HG02870 (cell line): ENCODE data around the gene PCDHB16.
"Not testable (repeated sequence)": the region's sequence is repeated elsewhere in the genome, so short reads cannot be mapped to it uniquely, and the experiment has no call there.

Experiments used
- ATAC-seq: cut with Tn5 transposase; IDR thresholded peaks from one replicate; pipeline ENCODE4 v1.9.1; 2021; ENCODE audit warnings: mild to moderate bottlenecking, moderate library complexity; ENCODE audit not compliant: unreplicated experiment

Gene PCDHB16

DNA sequence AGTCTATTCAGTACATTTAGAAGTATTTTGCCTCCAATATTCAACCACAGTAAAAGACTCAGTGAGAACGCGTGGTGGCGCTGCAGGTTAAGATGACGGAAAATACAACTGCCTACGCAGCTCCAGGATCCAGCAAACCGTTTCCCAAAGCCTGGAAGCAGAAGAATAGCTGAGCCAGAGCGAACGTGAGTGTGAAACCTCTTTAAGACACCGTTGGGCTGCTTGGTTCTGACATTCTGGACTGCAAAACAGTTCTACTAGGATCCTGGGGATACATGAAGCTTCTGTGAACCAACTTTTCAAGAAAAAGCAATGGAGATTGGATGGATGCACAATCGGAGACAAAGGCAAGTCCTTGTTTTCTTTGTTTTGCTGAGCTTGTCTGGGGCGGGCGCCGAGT lies at the start of gene PCDHB16:
Gene PCDHB16, plus strand, starts transcription at position 140 of the 400 bp plus-strand sequence. Its CDS starts 173 bp downstream, at position 313.
- no peak for ATAC-seq

DNA sequence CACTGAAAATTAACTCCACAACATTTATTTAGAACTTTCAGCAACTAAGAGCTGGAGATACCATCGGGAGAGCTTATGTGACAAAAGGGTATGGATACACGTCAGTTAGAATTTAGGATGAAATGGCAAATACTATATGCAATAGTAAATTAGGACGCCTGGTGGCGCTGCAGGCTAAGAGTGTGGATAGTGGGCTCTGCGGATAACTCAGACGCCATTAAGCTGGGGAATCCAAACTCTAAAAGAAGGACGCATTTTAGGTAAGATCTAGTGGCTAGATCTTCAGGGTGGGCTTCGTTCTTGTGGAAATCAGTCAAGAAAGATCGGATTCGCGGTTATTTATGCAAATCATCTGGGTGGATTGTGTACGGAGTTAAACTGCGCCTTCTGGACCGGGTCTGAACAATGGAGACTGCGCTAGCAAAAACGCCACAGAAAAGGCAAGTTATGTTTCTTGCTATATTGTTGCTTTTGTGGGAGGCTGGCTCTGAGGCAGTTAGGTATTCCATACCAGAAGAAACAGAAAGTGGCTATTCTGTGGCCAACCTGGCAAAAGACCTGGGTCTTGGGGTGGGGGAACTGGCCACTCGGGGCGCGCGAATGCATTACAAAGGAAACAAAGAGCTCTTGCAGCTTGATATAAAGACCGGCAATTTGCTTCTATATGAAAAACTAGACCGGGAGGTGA lies 47.0 kb upstream of the PCDHB16 start, which contains the start of gene PCDHB5:
Gene PCDHB5, plus strand, starts transcription at position 177 of the 688 bp plus-strand sequence. Its CDS starts 229 bp downstream, at position 406.
- ATAC-seq, result no peak

DNA sequence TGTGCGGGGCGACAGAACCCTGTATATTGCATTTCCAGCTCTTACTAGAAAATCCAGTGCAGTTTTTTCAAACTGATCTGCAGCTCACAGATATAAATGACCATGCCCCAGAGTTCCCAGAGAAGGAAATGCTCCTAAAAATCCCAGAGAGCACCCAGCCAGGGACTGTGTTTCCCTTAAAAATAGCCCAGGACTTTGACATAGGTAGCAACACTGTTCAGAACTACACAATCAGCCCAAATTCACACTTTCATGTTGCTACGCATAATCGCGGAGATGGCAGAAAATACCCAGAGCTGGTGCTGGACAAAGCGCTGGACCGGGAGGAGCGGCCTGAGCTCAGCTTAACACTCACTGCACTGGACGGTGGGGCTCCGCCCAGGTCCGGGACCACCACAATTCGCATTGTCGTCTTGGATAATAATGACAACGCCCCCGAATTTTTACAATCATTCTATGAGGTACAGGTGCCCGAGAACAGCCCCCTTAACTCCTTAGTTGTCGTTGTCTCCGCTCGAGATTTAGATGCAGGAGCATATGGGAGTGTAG lies 46.4 kb upstream of the PCDHB16 start:
- ATAC-seq, result no peak

DNA sequence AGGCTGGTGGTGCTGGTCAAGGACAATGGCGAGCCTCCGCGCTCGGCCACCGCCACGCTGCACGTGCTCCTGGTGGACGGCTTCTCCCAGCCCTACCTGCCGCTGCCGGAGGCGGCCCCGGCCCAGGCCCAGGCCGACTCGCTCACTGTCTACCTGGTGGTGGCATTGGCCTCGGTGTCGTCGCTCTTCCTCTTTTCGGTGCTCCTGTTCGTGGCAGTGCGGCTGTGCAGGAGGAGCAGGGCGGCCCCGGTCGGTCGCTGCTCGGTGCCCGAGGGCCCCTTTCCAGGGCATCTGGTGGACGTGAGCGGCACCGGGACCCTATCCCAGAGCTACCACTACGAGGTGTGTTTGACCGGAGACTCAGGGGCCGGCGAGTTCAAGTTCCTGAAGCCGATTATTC lies 44.8 kb upstream of the PCDHB16 start:
- ATAC-seq, result not testable (repeated sequence)

DNA sequence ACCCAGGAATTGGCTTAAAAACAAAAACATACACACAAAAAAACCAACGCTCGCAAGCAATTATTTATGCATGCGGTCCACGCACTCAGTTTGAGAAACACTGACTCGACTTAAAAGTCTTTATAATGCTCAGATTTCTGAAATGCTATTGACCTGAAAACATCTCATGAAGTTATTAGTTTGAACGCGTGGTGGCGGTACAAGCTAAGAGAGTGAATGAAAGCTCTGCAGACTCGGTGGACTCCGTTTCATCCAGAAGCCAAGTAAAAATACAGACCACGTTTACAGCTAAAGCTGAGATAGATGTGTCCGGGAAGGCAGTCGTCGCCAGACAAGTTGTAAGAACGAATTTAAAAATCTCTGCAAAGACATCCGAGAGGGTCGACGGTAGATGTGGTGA lies 32.4 kb upstream of the PCDHB16 start, which contains the start of gene PCDHB6:
Gene PCDHB6, plus strand, starts transcription at position 246 of the 400 bp plus-strand sequence. CDS start 201 bp downstream, outside the sequence.
- no peak for ATAC-seq

DNA sequence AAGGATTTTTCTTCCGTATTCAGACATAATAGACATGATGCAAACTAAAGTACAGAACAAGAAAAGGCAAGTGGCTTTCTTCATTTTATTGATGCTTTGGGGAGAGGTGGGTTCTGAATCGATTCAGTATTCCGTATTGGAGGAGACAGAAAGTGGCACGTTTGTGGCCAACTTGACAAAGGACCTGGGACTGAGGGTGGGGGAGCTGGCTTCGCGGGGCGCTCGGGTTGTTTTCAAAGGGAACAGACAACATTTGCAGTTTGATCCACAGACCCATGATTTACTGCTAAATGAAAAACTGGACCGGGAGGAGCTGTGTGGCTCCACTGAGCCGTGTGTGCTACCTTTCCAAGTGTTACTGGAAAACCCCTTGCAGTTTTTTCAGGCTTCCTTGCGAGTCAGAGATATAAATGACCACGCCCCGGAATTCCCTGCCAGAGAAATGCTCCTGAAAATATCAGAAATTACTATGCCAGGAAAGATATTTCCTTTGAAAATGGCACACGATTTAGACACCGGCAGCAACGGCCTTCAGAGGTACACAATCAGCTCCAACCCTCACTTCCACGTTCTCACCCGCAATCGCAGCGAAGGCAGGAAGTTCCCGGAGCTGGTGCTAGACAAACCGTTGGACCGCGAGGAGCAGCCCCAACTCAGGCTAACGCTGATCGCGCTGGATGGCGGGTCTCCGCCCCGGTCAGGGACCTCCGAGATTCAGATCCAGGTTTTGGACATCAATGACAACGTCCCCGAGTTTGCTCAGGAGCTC lies 31.8 kb upstream of the PCDHB16 start:
- no peak for ATAC-seq

DNA sequence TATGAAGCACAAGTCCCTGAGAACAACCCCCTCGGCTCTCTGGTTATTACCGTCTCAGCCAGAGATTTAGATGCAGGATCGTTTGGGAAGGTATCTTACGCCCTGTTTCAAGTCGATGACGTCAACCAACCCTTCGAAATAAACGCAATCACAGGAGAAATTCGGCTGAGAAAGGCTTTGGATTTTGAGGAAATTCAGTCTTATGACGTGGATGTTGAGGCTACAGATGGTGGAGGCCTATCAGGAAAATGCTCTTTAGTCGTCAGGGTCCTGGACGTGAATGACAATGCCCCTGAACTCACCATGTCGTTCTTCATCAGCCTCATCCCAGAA lies 31.2 kb upstream of the PCDHB16 start:
- no peak for ATAC-seq

DNA sequence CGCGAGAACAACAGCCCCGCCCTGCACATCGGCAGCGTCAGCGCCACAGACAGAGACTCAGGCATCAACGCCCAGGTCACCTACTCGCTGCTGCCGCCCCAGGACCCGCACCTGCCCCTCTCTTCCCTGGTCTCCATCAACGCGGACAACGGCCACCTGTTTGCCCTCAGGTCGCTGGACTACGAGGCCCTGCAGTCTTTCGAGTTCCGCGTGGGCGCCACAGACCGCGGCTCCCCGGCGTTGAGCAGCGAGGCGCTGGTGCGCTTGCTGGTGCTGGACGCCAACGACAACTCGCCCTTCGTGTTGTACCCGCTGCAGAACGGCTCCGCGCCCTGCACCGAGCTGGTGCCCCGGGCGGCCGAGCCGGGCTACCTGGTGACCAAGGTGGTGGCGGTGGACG lies 30.6 kb upstream of the PCDHB16 start:
- ATAC-seq, result not testable (repeated sequence)

DNA sequence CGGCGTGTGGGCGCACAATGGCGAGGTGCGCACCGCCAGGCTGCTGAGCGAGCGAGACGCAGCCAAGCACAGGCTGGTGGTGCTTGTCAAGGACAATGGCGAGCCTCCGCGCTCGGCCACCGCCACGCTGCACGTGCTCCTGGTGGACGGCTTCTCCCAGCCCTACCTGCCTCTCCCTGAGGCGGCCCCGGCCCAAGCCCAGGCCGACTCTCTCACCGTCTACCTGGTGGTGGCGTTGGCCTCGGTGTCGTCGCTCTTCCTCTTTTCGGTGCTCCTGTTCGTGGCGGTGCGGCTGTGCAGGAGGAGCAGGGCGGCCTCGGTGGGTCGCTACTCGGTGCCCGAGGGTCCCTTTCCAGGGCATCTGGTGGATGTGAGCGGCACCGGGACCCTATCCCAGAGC lies 30.1 kb upstream of the PCDHB16 start:
- ATAC-seq, result not testable (repeated sequence)

DNA sequence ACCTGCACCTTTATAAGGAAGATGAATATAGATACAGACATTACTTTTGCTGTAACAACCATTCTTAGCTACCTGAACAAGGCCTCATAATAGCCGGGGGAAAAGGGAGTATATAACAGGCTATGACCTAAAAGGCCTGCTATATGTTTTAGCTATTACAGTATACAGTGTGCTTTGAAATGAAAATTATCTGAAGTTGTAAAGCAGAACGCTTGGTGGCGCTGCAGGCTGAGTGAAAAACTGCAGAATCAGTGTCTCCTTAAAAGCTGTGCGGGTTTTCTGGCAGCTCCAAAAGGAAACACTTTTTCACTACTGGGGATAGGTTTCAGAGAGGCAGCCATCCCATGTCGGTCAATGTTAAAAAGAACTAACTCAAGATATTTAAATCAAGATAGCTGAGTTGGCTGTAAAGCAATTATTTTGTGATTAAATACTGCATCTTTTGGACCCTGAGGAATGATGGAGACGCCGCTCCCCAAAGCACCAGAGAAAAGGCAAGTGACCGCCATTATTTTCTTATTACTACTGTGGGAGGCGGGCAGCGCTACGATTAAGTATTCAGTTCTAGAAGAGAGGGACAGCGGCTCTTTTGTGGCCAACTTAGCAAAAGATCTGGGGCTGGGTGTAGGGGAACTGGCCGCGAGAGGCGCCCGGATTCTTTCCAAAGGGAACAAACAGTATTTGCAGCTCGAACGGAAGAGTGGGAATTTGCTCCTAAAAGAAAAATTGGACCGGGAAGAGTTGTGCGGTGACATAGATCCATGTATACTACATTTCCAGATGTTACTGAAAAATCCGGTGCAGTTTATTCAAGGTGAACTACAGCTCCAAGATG lies 26.4 kb upstream of the PCDHB16 start:
- no peak for ATAC-seq

DNA sequence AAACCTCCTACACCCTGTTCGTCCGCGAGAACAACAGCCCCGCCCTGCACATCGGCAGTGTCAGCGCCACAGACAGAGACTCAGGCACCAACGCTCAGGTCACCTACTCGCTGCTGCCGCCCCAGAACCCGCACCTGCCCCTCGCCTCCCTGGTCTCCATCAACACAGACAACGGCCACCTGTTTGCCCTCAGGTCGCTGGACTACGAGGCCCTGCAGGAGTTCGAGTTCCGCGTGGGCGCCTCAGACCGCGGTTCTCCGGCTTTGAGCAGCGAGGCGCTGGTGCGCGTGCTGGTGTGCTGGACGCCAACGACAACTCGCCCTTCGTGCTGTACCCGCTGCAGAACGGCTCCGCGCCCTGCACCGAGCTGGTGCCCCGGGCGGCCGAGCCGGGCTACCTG lies 24.8 kb upstream of the PCDHB16 start:
- ATAC-seq, result not testable (repeated sequence)

DNA sequence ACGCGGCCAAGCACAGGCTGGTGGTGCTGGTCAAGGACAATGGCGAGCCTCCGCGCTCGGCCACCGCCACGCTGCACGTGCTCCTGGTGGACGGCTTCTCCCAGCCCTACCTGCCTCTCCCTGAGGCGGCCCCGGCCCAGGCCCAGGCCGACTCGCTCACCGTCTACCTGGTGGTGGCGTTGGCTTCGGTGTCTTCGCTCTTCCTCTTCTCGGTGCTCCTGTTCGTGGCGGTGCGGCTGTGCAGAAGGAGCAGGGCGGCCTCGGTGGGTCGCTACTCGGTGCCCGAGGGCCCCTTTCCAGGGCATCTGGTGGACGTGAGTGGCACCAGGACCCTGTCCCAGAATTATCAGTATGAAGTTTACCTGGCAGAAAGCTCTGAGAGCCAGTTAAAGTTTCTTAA lies 24.3 kb upstream of the PCDHB16 start:
- ATAC-seq, result not testable (repeated sequence)

DNA sequence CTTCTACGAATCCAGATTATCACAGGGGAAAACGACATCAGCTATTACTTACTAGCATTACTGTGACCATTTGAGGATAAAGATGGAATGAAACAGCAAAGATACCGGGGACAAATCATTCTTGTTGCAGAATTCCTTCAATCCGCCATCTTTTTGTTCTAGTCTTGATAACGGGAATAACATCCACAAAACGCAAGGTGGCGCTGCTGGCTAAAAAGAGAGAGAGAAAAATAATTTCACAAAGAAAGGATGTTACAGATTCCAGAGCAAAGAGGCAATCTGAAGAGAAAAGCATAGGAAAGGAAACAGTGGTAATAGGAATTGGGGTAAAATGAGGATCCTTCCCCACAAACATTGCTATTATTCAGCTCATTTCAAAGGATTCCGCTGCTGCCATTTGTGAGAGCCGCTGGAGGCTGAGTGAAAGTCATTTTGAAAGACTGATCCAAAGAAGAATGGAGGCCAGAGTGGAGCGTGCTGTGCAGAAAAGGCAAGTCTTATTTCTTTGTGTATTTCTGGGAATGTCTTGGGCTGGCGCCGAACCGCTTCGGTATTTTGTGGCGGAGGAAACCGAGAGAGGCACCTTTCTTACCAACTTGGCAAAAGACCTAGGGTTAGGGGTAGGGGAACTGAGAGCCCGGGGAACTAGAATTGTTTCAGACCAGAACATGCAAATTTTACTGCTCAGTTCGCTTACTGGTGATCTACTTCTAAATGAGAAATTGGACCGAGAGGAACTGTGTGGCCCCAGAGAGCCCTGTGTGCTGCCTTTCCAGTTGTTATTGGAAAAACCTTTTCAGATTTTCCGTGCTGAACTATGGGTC lies 9.6 kb upstream of the PCDHB16 start, which contains the start of gene PCDHB7:
Gene PCDHB7, plus strand, starts transcription at position 264 of the 824 bp plus-strand sequence. Its CDS starts 192 bp downstream, at position 456.
- ATAC-seq, result no peak

DNA sequence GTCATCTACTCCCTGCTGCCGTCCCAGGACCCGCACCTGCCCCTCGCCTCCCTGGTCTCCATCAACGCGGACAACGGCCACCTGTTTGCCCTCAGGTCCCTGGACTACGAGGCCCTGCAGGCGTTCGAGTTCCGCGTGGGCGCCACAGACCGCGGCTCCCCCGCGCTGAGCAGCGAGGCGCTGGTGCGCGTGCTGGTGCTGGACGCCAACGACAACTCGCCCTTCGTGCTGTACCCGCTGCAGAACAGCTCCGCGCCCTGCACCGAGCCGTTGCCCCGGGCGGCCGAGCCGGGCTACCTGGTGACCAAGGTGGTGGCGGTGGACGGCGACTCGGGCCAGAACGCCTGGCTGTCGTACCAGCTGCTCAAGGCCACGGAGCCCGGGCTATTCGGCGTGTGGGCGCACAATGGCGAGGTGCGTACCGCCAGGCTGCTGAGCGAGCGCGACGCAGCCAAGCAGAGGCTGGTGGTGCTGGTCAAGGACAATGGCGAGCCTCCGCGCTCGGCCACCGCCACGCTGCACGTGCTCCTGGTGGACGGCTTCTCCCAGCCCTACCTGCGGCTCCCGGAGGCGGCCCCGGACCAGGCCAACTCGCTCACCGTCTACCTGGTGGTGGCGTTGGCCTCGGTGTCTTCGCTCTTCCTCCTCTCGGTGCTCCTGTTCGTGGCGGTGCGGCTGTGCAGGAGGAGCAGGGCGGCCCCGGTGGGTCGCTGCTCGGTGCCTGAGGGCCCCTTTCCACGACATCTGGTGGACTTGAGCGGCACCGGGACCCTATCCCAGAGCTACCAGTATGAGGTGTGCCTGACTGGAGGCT lies 7.7 kb upstream of the PCDHB16 start:
- ATAC-seq, result not testable (repeated sequence)

DNA sequence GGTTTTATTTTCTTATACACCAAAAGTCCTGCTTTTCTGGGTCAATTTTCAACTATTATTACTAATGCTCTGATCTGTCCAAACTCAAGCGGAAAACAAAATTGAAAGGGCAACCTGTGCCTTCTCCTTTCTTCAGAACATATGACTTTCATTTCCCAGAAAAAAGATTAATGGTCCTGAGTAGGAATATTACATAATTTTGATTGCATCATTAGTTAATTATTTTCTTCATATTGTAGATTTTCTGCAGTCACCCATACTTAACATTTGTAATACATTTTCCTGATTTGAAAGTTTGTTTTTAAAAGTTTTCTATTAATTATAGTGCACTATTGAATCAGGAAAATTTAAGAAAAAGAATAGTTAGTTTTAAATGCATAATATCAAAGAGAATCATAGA lies 6.3 kb upstream of the PCDHB16 start:
- no peak for ATAC-seq

DNA sequence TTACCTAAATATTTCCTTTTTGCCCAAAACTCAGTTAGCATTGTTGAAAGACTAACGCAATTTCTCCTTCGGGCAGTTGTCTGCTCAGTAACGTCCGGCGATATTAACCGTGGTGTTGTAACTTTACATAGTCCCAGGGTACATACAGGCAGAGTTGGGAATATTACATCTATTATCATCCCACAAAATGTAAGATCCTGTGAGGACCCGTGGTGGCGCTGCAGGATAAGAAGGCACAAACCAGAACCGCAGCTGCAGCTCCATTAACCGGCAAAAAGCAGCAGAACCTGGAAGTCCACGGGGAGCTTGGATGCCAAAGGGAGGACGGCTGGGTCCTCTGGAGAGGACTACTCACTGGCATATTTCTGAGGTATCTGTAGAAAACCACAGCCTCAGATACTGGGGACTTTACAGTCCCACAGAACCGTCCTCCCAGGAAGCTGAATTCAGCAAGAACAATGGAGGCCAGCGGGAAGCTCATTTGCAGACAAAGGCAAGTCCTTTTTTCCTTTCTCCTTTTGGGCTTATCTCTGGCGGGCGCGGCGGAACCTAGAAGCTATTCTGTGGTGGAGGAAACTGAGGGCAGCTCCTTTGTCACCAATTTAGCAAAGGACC lies 4.5 kb upstream of the PCDHB16 start, which contains the start of gene PCDHB8:
Gene PCDHB8, plus strand, starts transcription at position 214 of the 615 bp plus-strand sequence. Its CDS starts 245 bp downstream, at position 459.
- not testable (repeated sequence) for ATAC-seq

DNA sequence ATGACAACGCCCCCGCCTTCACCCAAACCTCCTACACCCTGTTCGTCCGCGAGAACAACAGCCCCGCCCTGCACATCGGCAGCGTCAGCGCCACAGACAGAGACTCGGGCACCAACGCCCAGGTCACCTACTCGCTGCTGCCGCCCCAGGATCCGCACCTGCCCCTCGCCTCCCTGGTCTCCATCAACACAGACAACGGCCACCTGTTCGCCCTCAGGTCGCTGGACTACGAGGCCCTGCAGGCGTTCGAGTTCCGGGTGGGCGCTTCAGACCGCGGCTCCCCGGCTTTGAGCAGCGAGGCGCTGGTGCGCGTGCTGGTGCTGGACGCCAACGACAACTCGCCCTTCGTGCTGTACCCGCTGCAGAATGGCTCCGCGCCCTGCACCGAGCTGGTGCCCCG lies 2.8 kb upstream of the PCDHB16 start:
- not testable (repeated sequence) for ATAC-seq

DNA sequence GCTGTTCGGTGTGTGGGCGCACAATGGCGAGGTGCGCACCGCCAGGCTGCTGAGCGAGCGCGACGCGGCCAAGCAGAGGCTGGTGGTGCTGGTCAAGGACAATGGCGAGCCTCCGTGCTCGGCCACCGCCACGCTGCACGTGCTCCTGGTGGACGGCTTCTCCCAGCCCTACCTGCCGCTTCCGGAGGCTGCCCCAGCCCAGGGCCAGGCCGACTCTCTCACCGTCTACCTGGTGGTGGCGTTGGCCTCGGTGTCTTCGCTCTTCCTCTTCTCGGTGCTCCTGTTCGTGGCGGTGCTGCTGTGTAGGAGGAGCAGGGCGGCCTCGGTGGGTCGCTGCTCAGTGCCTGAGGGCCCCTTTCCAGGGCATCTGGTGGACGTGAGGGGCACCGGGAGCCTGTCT lies 2.3 kb upstream of the PCDHB16 start:
- ATAC-seq, result not testable (repeated sequence)
